Measurements from ENCODE around the gene SARDH.

DNA sequence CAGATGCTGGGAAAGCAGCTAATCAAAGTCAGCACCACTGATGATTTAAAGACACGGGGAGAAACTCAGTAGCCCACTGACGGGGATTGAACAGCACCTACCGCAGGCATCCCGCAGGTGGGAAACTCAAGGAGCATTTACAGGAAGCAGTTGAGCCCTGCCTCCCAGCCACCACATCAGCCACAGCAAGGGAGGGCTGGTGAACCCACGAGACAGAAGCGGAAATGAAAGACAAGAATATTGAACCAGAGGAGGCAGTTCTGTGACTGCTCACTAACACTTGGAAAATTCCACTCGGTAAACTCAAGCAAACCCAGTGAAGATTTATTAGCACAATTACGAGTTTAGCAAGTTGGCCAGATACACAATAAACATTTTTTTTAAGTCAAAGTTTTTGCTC lies 118.4 kb downstream of the SARDH start:
- no peak for TF ChIP-seq POLR2A (IDR thresholded peaks at IDR 0.05)
- TF ChIP-seq, protein P1, sequence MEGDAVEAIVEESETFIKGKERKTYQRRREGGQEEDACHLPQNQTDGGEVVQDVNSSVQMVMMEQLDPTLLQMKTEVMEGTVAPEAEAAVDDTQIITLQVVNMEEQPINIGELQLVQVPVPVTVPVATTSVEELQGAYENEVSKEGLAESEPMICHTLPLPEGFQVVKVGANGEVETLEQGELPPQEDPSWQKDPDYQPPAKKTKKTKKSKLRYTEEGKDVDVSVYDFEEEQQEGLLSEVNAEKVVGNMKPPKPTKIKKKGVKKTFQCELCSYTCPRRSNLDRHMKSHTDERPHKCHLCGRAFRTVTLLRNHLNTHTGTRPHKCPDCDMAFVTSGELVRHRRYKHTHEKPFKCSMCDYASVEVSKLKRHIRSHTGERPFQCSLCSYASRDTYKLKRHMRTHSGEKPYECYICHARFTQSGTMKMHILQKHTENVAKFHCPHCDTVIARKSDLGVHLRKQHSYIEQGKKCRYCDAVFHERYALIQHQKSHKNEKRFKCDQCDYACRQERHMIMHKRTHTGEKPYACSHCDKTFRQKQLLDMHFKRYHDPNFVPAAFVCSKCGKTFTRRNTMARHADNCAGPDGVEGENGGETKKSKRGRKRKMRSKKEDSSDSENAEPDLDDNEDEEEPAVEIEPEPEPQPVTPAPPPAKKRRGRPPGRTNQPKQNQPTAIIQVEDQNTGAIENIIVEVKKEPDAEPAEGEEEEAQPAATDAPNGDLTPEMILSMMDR (IDR thresholded peaks at IDR 0.05) = no peak
